HL-60 (cell line): ENCODE results near the gene ARL14EP.

ENCODE experiments used
- DNase-seq, 2 experiments: peaks; one replicate each; pipeline ENCODE4 v3.0.0-alpha.2; 2010 to 2020; ENCODE audit warnings: low read depth in 1 of 2, low spot score in 1 of 2
- H3K27ac ChIP-seq: fragments of 250-450 bp; sonication (Bioruptor Pico); replicated peaks from 2 replicates; pipeline ENCODE4 v1.5.1; 2020; ENCODE audit warnings: mild to moderate bottlenecking, moderate library complexity
- H3K27me3 ChIP-seq: fragments of 250-450 bp; sonication (Bioruptor Pico); 2 replicates; pipeline ENCODE4 v1.5.1; 2021; ENCODE audit warnings: mild to moderate bottlenecking, moderate library complexity; ENCODE audit not compliant: insufficient read depth, poor library complexity, severe bottlenecking
- H3K4me3 ChIP-seq: replicated peaks from 2 replicates; pipeline ENCODE4 v1.5.1; 2011; ENCODE audit warnings: mild to moderate bottlenecking, control low read depth, low read length; ENCODE audit not compliant: insufficient read depth
- CTCF ChIP-seq: IDR thresholded peaks from one replicate; pipeline ENCODE4 v1.5.1; 2011; ENCODE audit warnings: low read length, control low read depth, inconsistent platforms; ENCODE audit not compliant: insufficient read depth
- GABPA ChIP-seq: IDR thresholded peaks from 2 replicates; pipeline ENCODE4 v1.6.1; 2012; ENCODE audit warnings: low read depth
- POLR2AphosphoS5 ChIP-seq: IDR thresholded peaks from 2 replicates; pipeline ENCODE4 v1.6.1; 2012; ENCODE audit warnings: low read depth
- REST ChIP-seq: IDR thresholded peaks from 2 replicates; pipeline ENCODE4 v1.6.1; 2012; ENCODE audit warnings: low read depth; ENCODE audit not compliant: insufficient replicate concordance
- SPI1 ChIP-seq: IDR thresholded peaks from 2 replicates; pipeline ENCODE4 v1.6.1; 2012; ENCODE audit warnings: low read depth, mild to moderate bottlenecking, borderline replicate concordance

Gene ARL14EP

GRCh38 chr11:30285416-30286121 lies 37.3 kb upstream of the ARL14EP start:
- H3K4me3 ChIP-seq, result no peak overlapping the region
- no peaks in the 10 kb centered on the region for H3K27me3 ChIP-seq
- no peak for TF ChIP-seq REST
- no peak for DNase-seq
- H3K27ac ChIP-seq, result no peak overlapping the region

GRCh38 chr11:30291331-30291730 lies 31.6 kb upstream of the ARL14EP start:
- no peaks in the 10 kb centered on the region for H3K27me3 ChIP-seq
- no peak overlapping the region for H3K4me3 ChIP-seq
- DNase-seq, result no peak
- TF ChIP-seq GABPA (no peak), POLR2AphosphoS5 (no peak), REST (no peak), CTCF (no peak), SPI1 (no peak)
- no peak overlapping the region for H3K27ac ChIP-seq

- H3K27me3 ChIP-seq, result no peaks in the 10 kb centered on the region
These were observed 30.4 kb upstream of the ARL14EP start for GRCh38 chr11:30292545-30292944.

More at GRCh38 chr11:30292545-30292944, 30.4 kb upstream of the ARL14EP start:
- Histone ChIP-seq H3K4me3 (no peak overlapping the region), H3K27ac (no peak overlapping the region)
- no peak for DNase-seq
- no peak for TF ChIP-seq GABPA
- no peak for TF ChIP-seq CTCF
- TF ChIP-seq SPI1, result no peak
- no peak for TF ChIP-seq REST
- TF ChIP-seq POLR2AphosphoS5, result no peak
